ENCODE data around the gene ENPP3.

ENPP3 gene

DNA sequence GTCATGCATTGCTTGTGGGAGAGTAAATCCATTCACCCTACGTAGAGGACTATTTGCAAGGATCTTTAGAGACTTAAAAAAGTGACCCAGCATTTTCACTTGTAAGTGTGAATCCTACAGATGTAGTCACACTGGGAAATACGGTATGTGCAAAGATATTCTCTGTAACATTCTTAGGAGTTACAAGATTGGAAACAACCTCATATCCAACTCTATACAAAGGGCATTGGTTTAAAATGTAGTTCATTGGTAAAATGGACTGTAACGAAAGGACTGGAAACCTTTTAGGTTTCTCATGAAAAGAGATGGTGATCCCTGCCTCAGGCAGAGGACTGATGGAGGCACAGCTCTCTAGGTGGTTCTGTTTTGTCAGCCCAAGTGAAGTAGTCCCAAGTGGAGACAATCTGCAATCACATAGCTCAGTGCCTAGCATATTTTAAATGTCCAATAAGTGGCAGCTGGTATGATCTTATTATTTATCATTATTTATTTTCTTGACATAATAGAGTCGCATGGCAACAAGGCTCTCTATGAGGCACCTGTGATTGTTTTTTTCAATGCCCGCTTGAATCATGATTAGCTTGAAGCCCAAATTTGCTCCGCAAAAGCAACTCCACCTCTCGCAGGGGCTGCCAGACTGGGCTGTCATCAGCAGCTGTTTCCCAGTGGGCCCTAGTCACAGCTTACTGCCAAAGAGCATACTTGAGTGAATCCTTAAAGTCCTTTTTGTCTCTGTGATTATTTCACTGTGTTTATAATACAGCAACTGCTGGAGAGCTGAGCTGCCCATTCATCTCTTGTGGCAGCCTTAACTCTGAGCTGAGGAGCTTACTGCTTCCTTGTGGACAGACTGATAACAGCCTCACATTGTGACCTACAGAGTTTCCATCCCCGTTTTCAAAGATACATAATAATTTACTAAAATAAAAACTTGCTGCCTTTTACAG, 150.9 kb downstream of the ENPP3 start:
- DNase-seq (ENCODE audit: low read depth, low spot score) = no peak
- no peak overlapping the region for H3K27ac ChIP-seq

- no peak overlapping the region for H3K27ac ChIP-seq
- no peak for DNase-seq (ENCODE audit: low read depth, low spot score)
Observed at GRCh38 chr6:131789219-131789618, 152.1 kb downstream of the ENPP3 start.

- DNase-seq (ENCODE audit: low read depth, low spot score) = no peak
Observed at GRCh38 chr6:131791476-131791875, 154.4 kb downstream of the ENPP3 start.

GRCh38 chr6:131792091-131792496, 155.0 kb downstream of the ENPP3 start:
- H3K27ac ChIP-seq = no peak overlapping the region
- no peak for DNase-seq (ENCODE audit: low read depth, low spot score)

More at GRCh38 chr6:131791476-131791875, 154.4 kb downstream of the ENPP3 start:
- no peak overlapping the region for H3K27ac ChIP-seq

DNA sequence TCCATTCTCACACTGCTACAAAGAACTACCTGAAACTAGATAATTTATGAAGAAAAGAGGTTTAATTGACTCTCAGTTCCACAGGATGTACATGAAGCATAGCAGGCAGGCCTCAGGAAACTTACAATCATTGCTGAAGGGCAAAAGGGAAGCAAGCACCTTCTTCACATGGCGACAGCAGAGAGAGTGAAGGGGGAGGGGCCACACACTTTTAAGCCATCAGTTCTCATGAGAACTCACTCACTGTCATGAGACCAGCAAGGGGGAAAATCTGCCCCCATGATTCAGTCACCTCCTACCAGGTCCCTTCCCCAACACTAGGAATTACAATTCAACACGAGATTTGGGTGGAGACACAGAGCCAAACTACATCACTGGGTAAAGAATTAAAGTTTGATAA, 158.3 kb downstream of the ENPP3 start:
- no peak for DNase-seq (ENCODE audit: low read depth, low spot score)
- no peak overlapping the region for H3K27ac ChIP-seq
